Keratinocyte (primary cell): Measurements from ENCODE around the gene MGME1.

ENCODE experiments used
- EZH2 ChIP-seq: IDR thresholded peaks from one replicate; pipeline ENCODE4 v1.6.1; 2012; ENCODE audit warnings: inconsistent platforms, mild to moderate bottlenecking, low read length, moderate library complexity
- TF ChIP-seq, protein P1 (sequence below), 3 experiments: IDR thresholded peaks in 1 of 3; conservative IDR thresholded peaks in 1 of 3; optimal IDR thresholded peaks in 1 of 3; 2 replicates in 2 of 3; 3 replicates in 1 of 3; pipeline versions ENCODE3 to v1.5.1; 2011; ENCODE audit warnings: low read length in 3 of 3, mild to moderate bottlenecking in 3 of 3, moderate library complexity in 2 of 3, control low read depth in 1 of 3, inconsistent platforms in 1 of 3; ENCODE audit not compliant: insufficient read depth in 2 of 3; ENCODE audit errors: extremely low read depth in 1 of 3

DNA sequence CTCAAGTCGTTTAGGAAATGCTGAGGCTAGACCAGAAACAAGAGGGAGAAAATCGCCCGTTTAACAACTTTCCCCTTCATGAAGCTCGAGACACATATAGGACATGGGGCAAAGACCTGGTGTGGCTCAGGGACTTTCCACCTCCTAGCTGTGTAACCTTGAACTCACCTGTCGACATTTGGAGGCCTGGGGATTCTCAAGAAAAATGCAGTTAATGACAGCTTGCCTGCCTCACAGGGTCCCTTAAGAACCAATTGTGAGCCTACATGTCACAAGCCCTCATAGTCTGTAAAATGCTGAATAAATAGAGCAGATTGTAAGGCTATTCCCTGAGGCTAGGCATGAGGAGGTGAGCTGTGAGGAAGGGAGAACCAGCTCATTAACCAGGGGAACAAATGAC is 35.1 kb downstream of the MGME1 start:
- TF ChIP-seq, protein P1, sequence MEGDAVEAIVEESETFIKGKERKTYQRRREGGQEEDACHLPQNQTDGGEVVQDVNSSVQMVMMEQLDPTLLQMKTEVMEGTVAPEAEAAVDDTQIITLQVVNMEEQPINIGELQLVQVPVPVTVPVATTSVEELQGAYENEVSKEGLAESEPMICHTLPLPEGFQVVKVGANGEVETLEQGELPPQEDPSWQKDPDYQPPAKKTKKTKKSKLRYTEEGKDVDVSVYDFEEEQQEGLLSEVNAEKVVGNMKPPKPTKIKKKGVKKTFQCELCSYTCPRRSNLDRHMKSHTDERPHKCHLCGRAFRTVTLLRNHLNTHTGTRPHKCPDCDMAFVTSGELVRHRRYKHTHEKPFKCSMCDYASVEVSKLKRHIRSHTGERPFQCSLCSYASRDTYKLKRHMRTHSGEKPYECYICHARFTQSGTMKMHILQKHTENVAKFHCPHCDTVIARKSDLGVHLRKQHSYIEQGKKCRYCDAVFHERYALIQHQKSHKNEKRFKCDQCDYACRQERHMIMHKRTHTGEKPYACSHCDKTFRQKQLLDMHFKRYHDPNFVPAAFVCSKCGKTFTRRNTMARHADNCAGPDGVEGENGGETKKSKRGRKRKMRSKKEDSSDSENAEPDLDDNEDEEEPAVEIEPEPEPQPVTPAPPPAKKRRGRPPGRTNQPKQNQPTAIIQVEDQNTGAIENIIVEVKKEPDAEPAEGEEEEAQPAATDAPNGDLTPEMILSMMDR (optimal IDR thresholded peaks at IDR 0.05 in 1 of 3, IDR thresholded peaks at IDR 0.05 in 1 of 3, conservative IDR thresholded peaks at IDR 0.05 in 1 of 3; ENCODE audit: extremely low read depth in 1 of 3, insufficient read depth in 2 of 3, low read length in 3 of 3), result no peak
- TF ChIP-seq EZH2, result no peak
